HepG2 (cell line): ENCODE results near the gene ZNF3. TPM values are rescaled to one million over a fixed set of nuclear protein-coding genes. Genes with fewer than 3 reads are reported as not detected.
A peak's percentile ranks its signal among the peaks of the same experiment; 100 is the strongest.

Experiments
- ARNT ChIP-seq: fragments of 450-650 bp; IDR thresholded peaks from 2 replicates; pipeline ENCODE4 v1.6.1; 2017
- BRF2 ChIP-seq: sonication (generic); formaldehyde crosslinking; IDR thresholded peaks from 2 replicates; pipeline ENCODE4 v1.8.1; 2022; ENCODE audit warnings: mild to moderate bottlenecking, missing genetic modification reagents
- CBX1 ChIP-seq: IDR thresholded peaks from one replicate; pipeline ENCODE4 v1.6.1; 2016; ENCODE audit warnings: antibody characterized with exemption, low read depth
- EHMT2 ChIP-seq: fragments of 200-600 bp; sonication (generic); IDR thresholded peaks from 2 replicates; pipeline ENCODE4 v1.7.0; 2017; ENCODE audit warnings: antibody characterized with exemption, low read depth, low read length, borderline replicate concordance
- ELF3 ChIP-seq: IDR thresholded peaks from 2 replicates; pipeline ENCODE4 v1.6.1; 2016; ENCODE audit warnings: missing genetic modification reagents, missing compliant biosample characterization
- EZH2 ChIP-seq: conservative IDR thresholded peaks from 2 replicates; pipeline ENCODE4 v1.6.1; 2012; ENCODE audit warnings: mild to moderate bottlenecking, low read depth, low read length, moderate library complexity
- FLYWCH1 ChIP-seq: sonication (generic); formaldehyde crosslinking; IDR thresholded peaks from 2 replicates; pipeline ENCODE4 v1.8.1; 2023; ENCODE audit warnings: mild to moderate bottlenecking, missing genetic modification reagents
- GPN1 ChIP-seq: sonication (generic); formaldehyde crosslinking; IDR thresholded peaks from 2 replicates; pipeline ENCODE4 v1.5.1; 2020; ENCODE audit warnings: missing genetic modification reagents, borderline replicate concordance
- JARID2 ChIP-seq: sonication (generic); formaldehyde crosslinking; IDR thresholded peaks from 2 replicates; pipeline ENCODE4 v1.8.1; 2023; ENCODE audit warnings: missing genetic modification reagents, inconsistent platforms; ENCODE audit not compliant: insufficient replicate concordance
- JUN ChIP-seq: sonication (generic); formaldehyde crosslinking; IDR thresholded peaks from 2 replicates; pipeline ENCODE4 v1.4.0; 2020; ENCODE audit warnings: mild to moderate bottlenecking, missing genetic modification reagents
- KDM3A ChIP-seq: IDR thresholded peaks from 2 replicates; pipeline ENCODE4 v1.6.1; 2018; ENCODE audit warnings: low read depth, missing compliant biosample characterization
- NFIC ChIP-seq: IDR thresholded peaks from 2 replicates; pipeline ENCODE4 v1.6.1; 2012; ENCODE audit warnings: mild to moderate bottlenecking, low read length, inconsistent platforms
- RARG ChIP-seq: sonication (generic); formaldehyde crosslinking; IDR thresholded peaks from 2 replicates; pipeline ENCODE4 v1.4.0; 2020; ENCODE audit warnings: low read depth, mild to moderate bottlenecking, missing genetic modification reagents
- SP2 ChIP-seq: sonication (generic); formaldehyde crosslinking; IDR thresholded peaks from 2 replicates; pipeline ENCODE4 v1.5.1; 2020; ENCODE audit warnings: mild to moderate bottlenecking, missing genetic modification reagents
- THAP9 ChIP-seq: sonication (generic); formaldehyde crosslinking; IDR thresholded peaks from 2 replicates; pipeline ENCODE4; 2020; ENCODE audit warnings: missing genetic modification reagents, mild to moderate bottlenecking, borderline replicate concordance
- U2AF1 ChIP-seq: fragments of 200-400 bp; formaldehyde crosslinking; optimal IDR thresholded peaks from 2 replicates; pipeline ENCODE3; 2017; ENCODE audit warnings: mild to moderate bottlenecking, low read depth, low read length
- ZBTB42 ChIP-seq: sonication (generic); formaldehyde crosslinking; IDR thresholded peaks from 2 replicates; pipeline ENCODE4 v1.5.0; 2020; ENCODE audit warnings: mild to moderate bottlenecking, missing genetic modification reagents
- ZFP36 ChIP-seq: fragments of 150-350 bp; IDR thresholded peaks from 2 replicates; pipeline ENCODE4 v1.6.1; 2018; ENCODE audit warnings: borderline replicate concordance, low read length, low read depth; ENCODE audit not compliant: partially characterized antibody
- ZMYM2 ChIP-seq: sonication (generic); formaldehyde crosslinking; IDR thresholded peaks from 2 replicates; pipeline ENCODE4 v1.8.0; 2022; ENCODE audit warnings: mild to moderate bottlenecking, missing genetic modification reagents
- ZNF101 ChIP-seq: sonication (generic); formaldehyde crosslinking; IDR thresholded peaks from 2 replicates; pipeline ENCODE4 v1.4.0; 2020; ENCODE audit warnings: mild to moderate bottlenecking, low read depth, missing genetic modification reagents, borderline replicate concordance
- ZNF260 ChIP-seq: sonication (generic); formaldehyde crosslinking; IDR thresholded peaks from 2 replicates; pipeline ENCODE4 v1.4.0; 2020; ENCODE audit warnings: missing genetic modification reagents, low read depth, mild to moderate bottlenecking, borderline replicate concordance
- ZNF468 ChIP-seq: sonication (generic); formaldehyde crosslinking; IDR thresholded peaks from 2 replicates; pipeline ENCODE4 v1.8.0; 2022; ENCODE audit warnings: mild to moderate bottlenecking, moderate library complexity, missing genetic modification reagents
- ZNF746 ChIP-seq: sonication (generic); formaldehyde crosslinking; IDR thresholded peaks from 2 replicates; pipeline ENCODE4 v1.8.0; 2022; ENCODE audit warnings: mild to moderate bottlenecking, missing genetic modification reagents
- polyA plus RNA-seq, 8 experiments: library from polyadenylated mRNA; depleted of rRNA in 3 of 8; stranded (reverse) in 7 of 8; unstranded in 1 of 8; fragments of >200 nt; fragmentation: Illumina TruSeq in 4 of 8; extraction: Trizol in 4 of 8; gene quantifications; 2 replicates each; pipeline versions ENCODE4 v1.2.1 to v1.2.3, GENCODE V29; 2011 to 2016; ENCODE audit warnings: low read depth in 4 of 8, missing spikeins in 1 of 8, mixed read lengths in 1 of 8; ENCODE audit not compliant: insufficient read depth in 1 of 8
- total RNA-seq, 5 experiments: library from RNA; depleted of rRNA; stranded (reverse); fragments of >200 nt; fragmentation: Illumina TruSeq; extraction: Trizol; gene quantifications; 2 replicates each; pipeline ENCODE4 v1.2.3, GENCODE V29; 2016; ENCODE audit warnings: low read depth in 1 of 5
- TF ChIP-seq, protein P1 (sequence below): sonication (generic); formaldehyde crosslinking; IDR thresholded peaks from 2 replicates; pipeline ENCODE4 v1.4.0; 2020; ENCODE audit warnings: missing genetic modification reagents

Gene ZNF3
- total and polyA plus RNA-seq, 2 of the 13 experiments (the other 11 are each of a cell fraction or from before 2014, with no cell fraction given), result 33.7 to 56.9 TPM

GRCh38 chr7:100088621-100089457, 7.3 kb upstream of the ZNF3 start, which contains the start of gene COPS6 (continued):
- no peak for TF ChIP-seq ZNF260 (CRISPR knock-in tag)
- peak; percentile 80; the same call in 1 of the 2 replicates for TF ChIP-seq ELF3 (CRISPR knock-in tag)
- TF ChIP-seq GPN1 (CRISPR knock-in tag), result no peak
- TF ChIP-seq ZNF746 (CRISPR knock-in tag), result peak; percentile 45; the same call in 1 of the 2 replicates
- TF ChIP-seq SP2 (CRISPR knock-in tag), result peak; percentile 33; the same call in 1 of the 2 replicates
- peak; percentile 77; the same call in 1 of the 2 replicates for TF ChIP-seq ZNF468 (CRISPR knock-in tag)
- TF ChIP-seq ZMYM2 (CRISPR knock-in tag), result no peak
- no peak for TF ChIP-seq U2AF1
- peak; percentile 90 for TF ChIP-seq BRF2 (CRISPR knock-in tag)
- TF ChIP-seq FLYWCH1 (CRISPR knock-in tag), result peak; percentile 85; the same call in 1 of the 2 replicates
- TF ChIP-seq THAP9 (CRISPR knock-in tag), result 0 out of 2 replicates have a peak, but pooled peaks have one; percentile 67
- 0 out of 2 replicates have a peak, but pooled peaks have one; percentile 61 for TF ChIP-seq KDM3A (CRISPR knock-in tag)
- no peak for TF ChIP-seq EZH2
- TF ChIP-seq JUN (CRISPR knock-in tag), result peak; percentile 87
- 0 out of 2 replicates have a peak, but pooled peaks have one; percentile 32 for TF ChIP-seq ZNF101 (CRISPR knock-in tag)
- TF ChIP-seq, protein P1, sequence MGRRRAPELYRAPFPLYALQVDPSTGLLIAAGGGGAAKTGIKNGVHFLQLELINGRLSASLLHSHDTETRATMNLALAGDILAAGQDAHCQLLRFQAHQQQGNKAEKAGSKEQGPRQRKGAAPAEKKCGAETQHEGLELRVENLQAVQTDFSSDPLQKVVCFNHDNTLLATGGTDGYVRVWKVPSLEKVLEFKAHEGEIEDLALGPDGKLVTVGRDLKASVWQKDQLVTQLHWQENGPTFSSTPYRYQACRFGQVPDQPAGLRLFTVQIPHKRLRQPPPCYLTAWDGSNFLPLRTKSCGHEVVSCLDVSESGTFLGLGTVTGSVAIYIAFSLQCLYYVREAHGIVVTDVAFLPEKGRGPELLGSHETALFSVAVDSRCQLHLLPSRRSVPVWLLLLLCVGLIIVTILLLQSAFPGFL (CRISPR knock-in tag), result no peak
- TF ChIP-seq CBX1, result peak; percentile 92
- TF ChIP-seq ZFP36, result no peak
- TF ChIP-seq ZBTB42 (CRISPR knock-in tag), result peak; percentile 90; the same call in 1 of the 2 replicates
- TF ChIP-seq JARID2 (CRISPR knock-in tag), result no peak
- TF ChIP-seq ARNT, result no peak
- TF ChIP-seq NFIC, result no peak
- TF ChIP-seq EHMT2, result no peak
- 0 out of 2 replicates have a peak, but pooled peaks have one; percentile 76 for TF ChIP-seq RARG (CRISPR knock-in tag)
